ENCODE results near the gene USH1C. TPM values are rescaled to one million over a fixed set of nuclear protein-coding genes. Genes with fewer than 3 reads are reported as not detected.
A peak's percentile ranks its signal among the peaks of the same experiment; 100 is the strongest.

USH1C gene
- total RNA-seq, 1 donor = not detected

DNA sequence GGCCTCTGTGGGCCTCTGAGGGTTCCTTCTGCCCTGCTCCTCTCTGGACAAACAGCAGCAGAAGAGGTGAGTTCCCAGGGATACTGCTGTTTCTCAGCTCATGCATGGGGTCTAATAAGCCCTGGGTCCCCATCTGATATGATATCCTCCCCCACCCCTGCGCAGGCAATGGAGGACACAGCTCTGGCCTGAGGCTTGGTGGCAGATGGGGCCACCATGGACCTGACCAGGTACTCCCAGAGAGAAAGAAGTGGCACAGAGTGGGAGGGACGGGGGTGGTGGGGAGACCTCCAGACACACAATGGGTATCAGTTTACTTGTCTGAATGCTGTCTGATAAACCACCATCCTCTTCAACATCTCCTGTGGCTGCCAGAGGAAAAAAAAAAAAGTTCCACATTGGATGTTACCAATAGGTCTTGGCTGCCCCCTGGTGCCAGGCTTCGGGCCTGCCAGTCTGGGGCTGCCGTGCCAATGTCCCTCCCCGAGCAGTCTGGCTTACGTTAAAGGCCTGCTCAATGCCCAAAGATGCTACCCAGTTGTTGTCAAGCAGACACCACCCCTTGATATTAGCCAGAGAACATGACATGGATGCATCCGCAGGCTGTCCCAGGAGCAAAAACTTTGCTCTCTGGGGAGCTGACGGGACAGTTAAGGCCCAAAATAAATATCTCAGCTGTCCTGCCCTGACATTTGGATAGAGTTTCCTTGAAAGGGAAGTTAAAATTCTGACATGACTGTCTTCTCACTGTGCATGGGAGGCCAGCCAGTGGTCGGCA, 39.7 kb downstream of the USH1C start:
- H3K4me3 ChIP-seq (ENCODE audit: low read depth, low read length) = no peak overlapping the region
- TF ChIP-seq, protein P1, sequence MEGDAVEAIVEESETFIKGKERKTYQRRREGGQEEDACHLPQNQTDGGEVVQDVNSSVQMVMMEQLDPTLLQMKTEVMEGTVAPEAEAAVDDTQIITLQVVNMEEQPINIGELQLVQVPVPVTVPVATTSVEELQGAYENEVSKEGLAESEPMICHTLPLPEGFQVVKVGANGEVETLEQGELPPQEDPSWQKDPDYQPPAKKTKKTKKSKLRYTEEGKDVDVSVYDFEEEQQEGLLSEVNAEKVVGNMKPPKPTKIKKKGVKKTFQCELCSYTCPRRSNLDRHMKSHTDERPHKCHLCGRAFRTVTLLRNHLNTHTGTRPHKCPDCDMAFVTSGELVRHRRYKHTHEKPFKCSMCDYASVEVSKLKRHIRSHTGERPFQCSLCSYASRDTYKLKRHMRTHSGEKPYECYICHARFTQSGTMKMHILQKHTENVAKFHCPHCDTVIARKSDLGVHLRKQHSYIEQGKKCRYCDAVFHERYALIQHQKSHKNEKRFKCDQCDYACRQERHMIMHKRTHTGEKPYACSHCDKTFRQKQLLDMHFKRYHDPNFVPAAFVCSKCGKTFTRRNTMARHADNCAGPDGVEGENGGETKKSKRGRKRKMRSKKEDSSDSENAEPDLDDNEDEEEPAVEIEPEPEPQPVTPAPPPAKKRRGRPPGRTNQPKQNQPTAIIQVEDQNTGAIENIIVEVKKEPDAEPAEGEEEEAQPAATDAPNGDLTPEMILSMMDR (IDR thresholded peaks at IDR 0.05; ENCODE audit: insufficient read depth, low read length) = peak; percentile 89
- DNase-seq (ENCODE audit: low read depth) = peak; percentile 64

GRCh38 chr11:17502630-17503029, 41.6 kb downstream of the USH1C start:
- no peak overlapping the region for H3K4me3 ChIP-seq (ENCODE audit: low read depth, low read length)
- no peak for DNase-seq (ENCODE audit: low read depth)
- TF ChIP-seq, protein P1 (IDR thresholded peaks at IDR 0.05; ENCODE audit: insufficient read depth, low read length) = no peak

DNA sequence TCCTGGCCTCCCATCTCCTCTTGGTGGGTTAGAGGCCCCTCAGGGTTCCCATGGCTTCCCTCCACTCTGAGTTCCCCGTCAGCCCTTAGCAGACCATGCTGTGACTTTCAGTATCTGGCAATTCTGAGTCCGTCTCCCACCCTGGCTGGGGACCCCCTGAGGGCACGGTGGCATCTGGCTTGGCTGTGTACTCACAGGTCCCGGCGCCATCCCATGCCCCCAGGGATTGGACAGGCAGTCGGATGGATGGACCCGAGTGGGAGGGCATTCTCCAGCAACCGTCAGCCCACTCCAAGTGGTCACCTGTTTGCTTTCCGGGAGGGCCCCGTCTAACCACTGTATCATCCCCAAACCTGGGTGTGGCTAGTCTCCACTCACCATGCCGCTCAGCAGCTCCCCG, 43.5 kb downstream of the USH1C start:
- H3K4me3 ChIP-seq (ENCODE audit: low read depth, low read length) = no peak overlapping the region
- TF ChIP-seq, protein P1 (IDR thresholded peaks at IDR 0.05; ENCODE audit: insufficient read depth, low read length) = no peak
- no peak for DNase-seq (ENCODE audit: low read depth)

DNA sequence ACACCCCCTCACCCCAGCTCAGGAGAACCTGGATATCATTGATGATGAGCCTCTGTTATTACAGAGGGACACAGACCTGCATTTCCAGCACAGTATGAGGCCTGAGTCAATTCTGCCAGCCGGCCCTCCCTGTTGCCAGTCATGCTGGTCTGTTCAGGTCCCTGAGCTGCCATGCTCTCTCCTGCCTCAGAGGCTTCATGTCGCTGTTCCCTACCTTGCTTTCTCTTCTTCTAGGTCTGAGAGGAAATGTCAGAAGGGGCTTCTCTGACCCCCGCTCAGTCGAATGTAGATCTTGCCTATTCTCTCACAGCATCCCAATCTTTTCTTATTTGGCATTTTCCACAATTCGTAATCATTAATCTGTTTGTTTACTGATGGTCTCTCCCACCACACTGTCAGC, 45.7 kb downstream of the USH1C start:
- no peak overlapping the region for H3K4me3 ChIP-seq (ENCODE audit: low read depth, low read length)
- no peak for DNase-seq (ENCODE audit: low read depth)
- TF ChIP-seq, protein P1 (IDR thresholded peaks at IDR 0.05; ENCODE audit: insufficient read depth, low read length) = peak; percentile 13

DNA sequence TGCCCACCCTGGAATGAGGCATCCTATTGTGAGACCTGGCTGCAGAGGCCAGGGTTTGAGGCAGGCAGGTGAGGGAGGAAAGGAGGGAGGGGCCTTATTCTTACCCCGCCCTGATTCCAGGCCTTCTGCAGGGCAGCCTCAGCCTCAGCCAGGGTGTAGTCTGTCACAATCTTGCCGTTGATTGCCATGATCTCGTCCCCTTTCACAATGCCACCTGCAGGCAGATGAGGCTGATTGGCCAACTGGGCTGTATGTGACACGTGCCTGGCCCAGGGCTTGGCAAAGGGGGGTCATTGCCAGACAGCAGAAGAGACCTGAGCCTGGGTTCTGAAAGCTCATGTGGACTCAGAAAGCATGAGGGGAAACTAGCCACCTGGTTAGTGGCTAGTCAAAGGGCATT, 46.2 kb downstream of the USH1C start:
- no peak overlapping the region for H3K4me3 ChIP-seq (ENCODE audit: low read depth, low read length)
- TF ChIP-seq, protein P1 (IDR thresholded peaks at IDR 0.05; ENCODE audit: insufficient read depth, low read length) = no peak
- DNase-seq (ENCODE audit: low read depth) = no peak

- TF ChIP-seq, protein P1 (IDR thresholded peaks at IDR 0.05; ENCODE audit: insufficient read depth, low read length) = no peak
- DNase-seq (ENCODE audit: low read depth) = peak; percentile 77
- H3K4me3 ChIP-seq (ENCODE audit: low read depth, low read length) = no peak overlapping the region
Observed at GRCh38 chr11:17496406-17496805, 47.8 kb downstream of the USH1C start.

DNA sequence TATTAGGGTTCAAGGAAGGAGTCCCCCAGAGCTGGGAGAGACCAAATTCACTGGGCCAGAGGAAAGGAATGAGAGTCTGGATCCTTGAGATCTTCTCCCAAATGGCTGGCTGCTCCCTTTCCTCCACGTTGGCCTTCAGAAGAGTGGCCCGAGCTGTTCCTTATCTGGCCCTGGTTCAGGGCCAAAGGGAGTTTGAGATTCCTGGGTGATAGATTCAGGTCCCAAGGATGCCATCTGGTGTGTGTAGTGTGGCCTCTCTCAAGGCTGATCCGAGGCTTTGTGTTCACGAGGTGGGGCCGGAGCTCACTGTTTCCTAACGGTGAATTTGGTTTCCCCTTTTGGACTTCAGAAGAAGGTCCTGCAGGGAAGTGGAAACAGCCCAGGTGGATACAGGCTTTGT, 50.2 kb downstream of the USH1C start:
- no peak for DNase-seq (ENCODE audit: low read depth)
- H3K4me3 ChIP-seq (ENCODE audit: low read depth, low read length) = no peak overlapping the region
- TF ChIP-seq, protein P1 (IDR thresholded peaks at IDR 0.05; ENCODE audit: insufficient read depth, low read length) = no peak
